GM23338 (cell line): ENCODE measurements around the gene BCO1. TPM values are rescaled to one million over a fixed set of nuclear protein-coding genes. Genes with fewer than 3 reads are reported as not detected.

Experiments used
- ATAC-seq: fragments of 200-7000 bp; cut with Tn5 transposase; 3 replicates; pipeline ENCODE4 v1.9.1; 2020
- DNase-seq: peaks from one replicate; pipeline ENCODE4 v3.0.0-alpha.2; 2015; ENCODE audit warnings: low spot score
- H2AFZ ChIP-seq: fragments of 200-600 bp; sonication (generic); 2 replicates; pipeline ENCODE4 v1.8.0; 2016; ENCODE audit warnings: antibody characterized with exemption, mild to moderate bottlenecking, moderate library complexity
- H3F3A ChIP-seq: fragments of 200-600 bp; sonication (generic); replicated peaks from 2 replicates; pipeline ENCODE4 v1.8.0; 2017; ENCODE audit warnings: antibody characterized with exemption, mixed run types, low read depth
- H3K27ac ChIP-seq: fragments of 200-600 bp; sonication (generic); 2 replicates; pipeline ENCODE4 v1.6.1; 2016; ENCODE audit warnings: low read depth
- H3K27me3 ChIP-seq: fragments of 200-600 bp; sonication (generic); 2 replicates; pipeline ENCODE4 v1.8.0; 2016; ENCODE audit warnings: mild to moderate bottlenecking, mixed run types, moderate library complexity; ENCODE audit not compliant: insufficient read depth
- H3K36me3 ChIP-seq: fragments of 200-600 bp; sonication (generic); 2 replicates; pipeline ENCODE4 v1.8.0; 2016; ENCODE audit warnings: mild to moderate bottlenecking; ENCODE audit not compliant: insufficient read depth
- H3K4me1 ChIP-seq: fragments of 200-600 bp; sonication (generic); 2 replicates; pipeline ENCODE4 v1.8.0; 2016; ENCODE audit warnings: mild to moderate bottlenecking, moderate library complexity; ENCODE audit not compliant: insufficient read depth
- H3K4me2 ChIP-seq: fragments of 200-600 bp; sonication (generic); 2 replicates; pipeline ENCODE4 v1.7.1; 2017; ENCODE audit warnings: mixed run types
- H3K4me3 ChIP-seq: fragments of 200-600 bp; sonication (generic); 2 replicates; pipeline ENCODE4 v1.6.1; 2016; ENCODE audit warnings: mixed run types
- H3K79me2 ChIP-seq: fragments of 200-600 bp; sonication (generic); replicated peaks from 2 replicates; pipeline ENCODE4 v1.8.0; 2017; ENCODE audit warnings: mild to moderate bottlenecking; ENCODE audit not compliant: insufficient read depth
- H3K9me2 ChIP-seq: fragments of 200-600 bp; sonication (generic); 2 replicates; pipeline ENCODE4 v1.8.0; 2017; ENCODE audit not compliant: insufficient read depth
- H4K20me1 ChIP-seq: fragments of 200-600 bp; sonication (generic); replicated peaks from 2 replicates; pipeline ENCODE4 v1.8.0; 2017; ENCODE audit warnings: mild to moderate bottlenecking; ENCODE audit not compliant: insufficient read depth
- H3K27ac Mint-ChIP-seq: 2 replicates; pipeline ENCODE4 v1.8.0; 2020; ENCODE audit warnings: inconsistent platforms, mild to moderate bottlenecking, moderate library complexity, mixed read lengths
- H3K27me3 Mint-ChIP-seq: 3 replicates; pipeline ENCODE4 v1.8.0; 2022; ENCODE audit warnings: low read depth, mild to moderate bottlenecking, moderate library complexity, mixed read lengths, inconsistent platforms; ENCODE audit not compliant: insufficient read depth, poor library complexity
- H3K36me3 Mint-ChIP-seq: 3 replicates; pipeline ENCODE4 v1.8.0; 2021; ENCODE audit warnings: low read depth, mild to moderate bottlenecking, inconsistent platforms, moderate library complexity, mixed read lengths
- H3K4me1 Mint-ChIP-seq: 3 replicates; pipeline ENCODE4 v1.8.0; 2020; ENCODE audit warnings: mild to moderate bottlenecking, inconsistent platforms, mixed read lengths
- H3K4me3 Mint-ChIP-seq: 3 replicates; pipeline ENCODE4 v1.8.0; 2021; ENCODE audit warnings: moderate library complexity, mild to moderate bottlenecking, inconsistent platforms, mixed read lengths
- H3K9me3 Mint-ChIP-seq: 3 replicates; pipeline ENCODE4 v1.8.0; 2020; ENCODE audit warnings: moderate library complexity, mild to moderate bottlenecking, inconsistent platforms, mixed read lengths
- CREB1 ChIP-seq: fragments of 250-450 bp; sonication (Bioruptor Pico); IDR thresholded peaks from 2 replicates; pipeline ENCODE4 v1.5.0; 2020; ENCODE audit warnings: low read depth, mild to moderate bottlenecking, moderate library complexity
- CTCF ChIP-seq, 2 experiments: fragments of 200-600 bp in 1 of 2; sonication (generic) in 1 of 2; conservative IDR thresholded peaks; 2 replicates each; pipeline versions ENCODE4 v1.5.1 to v1.6.1; 2016 to 2017; ENCODE audit warnings: antibody characterized with exemption in 2 of 2, low read depth in 2 of 2, mild to moderate bottlenecking in 2 of 2, moderate library complexity in 1 of 2
- EZH2 ChIP-seq: fragments of 200-600 bp; sonication (generic); IDR thresholded peaks from one replicate; pipeline ENCODE4 v1.8.0; 2017; ENCODE audit warnings: antibody characterized with exemption, mild to moderate bottlenecking, low read depth; ENCODE audit not compliant: unreplicated experiment
- EZH2phosphoT487 ChIP-seq: fragments of 200-600 bp; sonication (generic); IDR thresholded peaks from one replicate; pipeline ENCODE4 v1.8.1; 2018; ENCODE audit warnings: antibody characterized with exemption; ENCODE audit not compliant: unreplicated experiment
- JUNB ChIP-seq: IDR thresholded peaks from one replicate; pipeline ENCODE4 v1.6.1; 2016; ENCODE audit warnings: antibody characterized with exemption; ENCODE audit not compliant: unreplicated experiment
- NANOG ChIP-seq: IDR thresholded peaks from 2 replicates; pipeline ENCODE4 v1.6.1; 2016; ENCODE audit warnings: antibody characterized with exemption, borderline replicate concordance
- POLR2AphosphoS5 ChIP-seq: IDR thresholded peaks from 2 replicates; pipeline ENCODE4 v1.6.1; 2016; ENCODE audit warnings: antibody characterized with exemption, low read depth
- REST ChIP-seq: IDR thresholded peaks from one replicate; pipeline ENCODE4 v1.6.1; 2018; ENCODE audit warnings: antibody characterized with exemption; ENCODE audit not compliant: unreplicated experiment
- STAT1 ChIP-seq: IDR thresholded peaks from one replicate; pipeline ENCODE4 v1.6.1; 2016; ENCODE audit warnings: antibody characterized with exemption; ENCODE audit not compliant: unreplicated experiment
- ZNF114 ChIP-seq: fragments of 250-450 bp; sonication (Bioruptor Pico); IDR thresholded peaks from 2 replicates; pipeline ENCODE4 v1.5.0; 2020; ENCODE audit warnings: mild to moderate bottlenecking, moderate library complexity
- ZNF331 ChIP-seq: fragments of 250-450 bp; sonication (Bioruptor Pico); IDR thresholded peaks from 2 replicates; pipeline ENCODE4 v1.5.0; 2020; ENCODE audit warnings: low read depth, mild to moderate bottlenecking, moderate library complexity
- long read RNA-seq: library from polyadenylated mRNA; unstranded; transcript quantifications from one replicate; pipeline ENCODE4 v2.0.0, GENCODE V29; 2020; ENCODE audit not compliant: unreplicated experiment
- polyA plus RNA-seq: library from polyadenylated mRNA; unstranded; fragments of >200 nt; fragmentation: Nextera tagmentation; extraction: Ambion mirVana; gene quantifications from 2 replicates; pipeline ENCODE4 v1.2.1, GENCODE V29; 2016
- total RNA-seq: library from RNA; depleted of rRNA; stranded (reverse); fragments of >200 nt; shearing (Covaris generic); gene quantifications from 2 replicates; pipeline ENCODE4 v1.2.3, GENCODE V29; 2014; rRNA removed
- TF ChIP-seq, protein P1 (sequence below): fragments of 250-450 bp; sonication (Bioruptor Pico); IDR thresholded peaks from 2 replicates; pipeline ENCODE4 v1.5.0; 2020; ENCODE audit warnings: mild to moderate bottlenecking, moderate library complexity
- TF ChIP-seq, protein P2 (sequence below): IDR thresholded peaks from 2 replicates; pipeline ENCODE4 v1.6.1; 2016; ENCODE audit warnings: antibody characterized with exemption

The BCO1 gene
- 0.28 TPM in 1 of 2 replicates, not detected in the other for total RNA-seq
- polyA plus RNA-seq = not detected in 2 replicates
- long read RNA-seq = 0 reads

DNA sequence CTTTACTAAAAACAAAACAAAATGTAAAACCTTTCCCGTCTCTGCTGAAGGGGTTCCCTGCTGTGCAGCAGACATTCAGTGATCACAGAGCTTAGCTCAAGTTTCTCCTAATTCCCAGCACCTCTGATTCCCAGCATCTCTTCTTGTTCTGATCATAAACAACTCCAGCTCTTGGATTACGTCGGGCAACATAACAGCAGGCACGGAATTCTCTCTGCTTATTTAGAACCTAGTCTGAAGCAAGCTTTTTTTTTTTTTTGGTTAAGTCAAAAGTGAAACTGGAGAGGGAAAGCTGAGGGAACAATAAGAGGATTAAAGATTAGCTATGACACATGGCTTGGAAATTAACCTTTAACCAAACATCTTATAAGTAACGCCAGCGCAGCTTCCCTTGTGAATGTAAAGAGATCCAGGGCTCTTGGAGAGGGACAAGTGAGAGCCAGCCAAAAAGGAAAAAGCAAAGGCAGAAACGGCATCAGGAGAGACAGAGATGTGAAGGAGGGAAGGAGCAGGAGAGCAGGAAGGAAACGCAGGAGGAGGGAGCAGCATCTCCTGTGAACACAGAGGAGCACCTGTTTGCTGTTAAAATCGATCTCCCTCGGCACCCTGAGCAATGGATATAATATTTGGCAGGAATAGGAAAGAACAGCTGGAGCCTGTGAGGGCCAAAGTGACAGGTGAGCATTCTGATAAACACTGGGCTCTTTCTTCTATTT lies at the start of gene BCO1:
Gene BCO1 (plus strand): TSS at position 394 of the 716 bp plus-strand sequence. CDS start 220 bp downstream, at position 614.
- Histone ChIP-seq H3K27me3 (no peaks in the 10 kb centered on the region), H3K79me2 (no peaks in the 10 kb centered on the region), H3K4me3 (peak within 1 kb of the TSS; percentile 33), H3K36me3 (no peaks in the 10 kb centered on the region), H3K27ac (peak within 1 kb of the TSS; percentile 83), H3K9me2 (no peaks in the 10 kb centered on the region), H2AFZ (peak within 1 kb of the TSS; percentile 88), H3F3A (no peaks in the 10 kb centered on the region), H3K4me1 (peaks cover 23% of the 10 kb centered on the region), H4K20me1 (no peaks in the 10 kb centered on the region), H3K4me2 (peak within 1 kb of the TSS; percentile 41)
- Mint-ChIP-seq H3K27me3 (no peaks in the 10 kb centered on the region), H3K4me3 (peak within 1 kb of the TSS; percentile 66), H3K4me1 (peaks cover 26% of the 10 kb centered on the region), H3K36me3 (no peaks in the 10 kb centered on the region), H3K27ac (peak within 1 kb of the TSS; percentile 89), H3K9me3 (no peaks in the 10 kb centered on the region; the same call in 2 of the 3 replicates)
- ATAC-seq = peak; percentile 76
- DNase-seq = peak; percentile 73
- TF ChIP-seq REST = no peak
- no peak for TF ChIP-seq ZNF114 (CRISPR knock-in tag)
- no peak for TF ChIP-seq CTCF (conservative IDR thresholded peaks at IDR 0.05; ENCODE audit: low read depth in 2 of 2)
- no peak for TF ChIP-seq CREB1
- TF ChIP-seq, protein P1, sequence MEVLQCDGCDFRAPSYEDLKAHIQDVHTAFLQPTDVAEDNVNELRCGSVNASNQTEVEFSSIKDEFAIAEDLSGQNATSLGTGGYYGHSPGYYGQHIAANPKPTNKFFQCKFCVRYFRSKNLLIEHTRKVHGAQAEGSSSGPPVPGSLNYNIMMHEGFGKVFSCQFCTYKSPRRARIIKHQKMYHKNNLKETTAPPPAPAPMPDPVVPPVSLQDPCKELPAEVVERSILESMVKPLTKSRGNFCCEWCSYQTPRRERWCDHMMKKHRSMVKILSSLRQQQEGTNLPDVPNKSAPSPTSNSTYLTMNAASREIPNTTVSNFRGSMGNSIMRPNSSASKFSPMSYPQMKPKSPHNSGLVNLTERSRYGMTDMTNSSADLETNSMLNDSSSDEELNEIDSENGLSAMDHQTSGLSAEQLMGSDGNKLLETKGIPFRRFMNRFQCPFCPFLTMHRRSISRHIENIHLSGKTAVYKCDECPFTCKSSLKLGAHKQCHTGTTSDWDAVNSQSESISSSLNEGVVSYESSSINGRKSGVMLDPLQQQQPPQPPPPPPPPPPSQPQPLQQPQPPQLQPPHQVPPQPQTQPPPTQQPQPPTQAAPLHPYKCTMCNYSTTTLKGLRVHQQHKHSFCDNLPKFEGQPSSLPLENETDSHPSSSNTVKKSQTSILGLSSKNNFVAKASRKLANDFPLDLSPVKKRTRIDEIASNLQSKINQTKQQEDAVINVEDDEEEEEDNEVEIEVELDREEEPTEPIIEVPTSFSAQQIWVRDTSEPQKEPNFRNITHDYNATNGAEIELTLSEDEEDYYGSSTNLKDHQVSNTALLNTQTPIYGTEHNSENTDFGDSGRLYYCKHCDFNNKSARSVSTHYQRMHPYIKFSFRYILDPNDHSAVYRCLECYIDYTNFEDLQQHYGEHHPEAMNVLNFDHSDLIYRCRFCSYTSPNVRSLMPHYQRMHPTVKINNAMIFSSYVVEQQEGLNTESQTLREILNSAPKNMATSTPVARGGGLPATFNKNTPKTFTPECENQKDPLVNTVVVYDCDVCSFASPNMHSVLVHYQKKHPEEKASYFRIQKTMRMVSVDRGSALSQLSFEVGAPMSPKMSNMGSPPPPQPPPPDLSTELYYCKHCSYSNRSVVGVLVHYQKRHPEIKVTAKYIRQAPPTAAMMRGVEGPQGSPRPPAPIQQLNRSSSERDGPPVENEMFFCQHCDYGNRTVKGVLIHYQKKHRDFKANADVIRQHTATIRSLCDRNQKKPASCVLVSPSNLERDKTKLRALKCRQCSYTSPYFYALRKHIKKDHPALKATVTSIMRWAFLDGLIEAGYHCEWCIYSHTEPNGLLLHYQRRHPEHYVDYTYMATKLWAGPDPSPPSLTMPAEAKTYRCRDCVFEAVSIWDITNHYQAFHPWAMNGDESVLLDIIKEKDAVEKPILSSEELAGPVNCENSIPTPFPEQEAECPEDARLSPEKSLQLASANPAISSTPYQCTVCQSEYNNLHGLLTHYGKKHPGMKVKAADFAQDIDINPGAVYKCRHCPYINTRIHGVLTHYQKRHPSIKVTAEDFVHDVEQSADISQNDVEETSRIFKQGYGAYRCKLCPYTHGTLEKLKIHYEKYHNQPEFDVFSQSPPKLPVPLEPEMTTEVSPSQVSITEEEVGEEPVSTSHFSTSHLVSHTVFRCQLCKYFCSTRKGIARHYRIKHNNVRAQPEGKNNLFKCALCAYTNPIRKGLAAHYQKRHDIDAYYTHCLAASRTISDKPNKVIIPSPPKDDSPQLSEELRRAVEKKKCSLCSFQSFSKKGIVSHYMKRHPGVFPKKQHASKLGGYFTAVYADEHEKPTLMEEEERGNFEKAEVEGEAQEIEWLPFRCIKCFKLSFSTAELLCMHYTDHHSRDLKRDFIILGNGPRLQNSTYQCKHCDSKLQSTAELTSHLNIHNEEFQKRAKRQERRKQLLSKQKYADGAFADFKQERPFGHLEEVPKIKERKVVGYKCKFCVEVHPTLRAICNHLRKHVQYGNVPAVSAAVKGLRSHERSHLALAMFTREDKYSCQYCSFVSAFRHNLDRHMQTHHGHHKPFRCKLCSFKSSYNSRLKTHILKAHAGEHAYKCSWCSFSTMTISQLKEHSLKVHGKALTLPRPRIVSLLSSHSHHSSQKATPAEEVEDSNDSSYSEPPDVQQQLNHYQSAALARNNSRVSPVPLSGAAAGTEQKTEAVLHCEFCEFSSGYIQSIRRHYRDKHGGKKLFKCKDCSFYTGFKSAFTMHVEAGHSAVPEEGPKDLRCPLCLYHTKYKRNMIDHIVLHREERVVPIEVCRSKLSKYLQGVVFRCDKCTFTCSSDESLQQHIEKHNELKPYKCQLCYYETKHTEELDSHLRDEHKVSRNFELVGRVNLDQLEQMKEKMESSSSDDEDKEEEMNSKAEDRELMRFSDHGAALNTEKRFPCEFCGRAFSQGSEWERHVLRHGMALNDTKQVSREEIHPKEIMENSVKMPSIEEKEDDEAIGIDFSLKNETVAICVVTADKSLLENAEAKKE = no peak
- no peak for TF ChIP-seq STAT1
- no peak for TF ChIP-seq ZNF331 (CRISPR knock-in tag)
- no peak for TF ChIP-seq EZH2phosphoT487
- TF ChIP-seq, protein P2, sequence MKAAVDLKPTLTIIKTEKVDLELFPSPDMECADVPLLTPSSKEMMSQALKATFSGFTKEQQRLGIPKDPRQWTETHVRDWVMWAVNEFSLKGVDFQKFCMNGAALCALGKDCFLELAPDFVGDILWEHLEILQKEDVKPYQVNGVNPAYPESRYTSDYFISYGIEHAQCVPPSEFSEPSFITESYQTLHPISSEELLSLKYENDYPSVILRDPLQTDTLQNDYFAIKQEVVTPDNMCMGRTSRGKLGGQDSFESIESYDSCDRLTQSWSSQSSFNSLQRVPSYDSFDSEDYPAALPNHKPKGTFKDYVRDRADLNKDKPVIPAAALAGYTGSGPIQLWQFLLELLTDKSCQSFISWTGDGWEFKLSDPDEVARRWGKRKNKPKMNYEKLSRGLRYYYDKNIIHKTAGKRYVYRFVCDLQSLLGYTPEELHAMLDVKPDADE = no peak
- TF ChIP-seq JUNB = no peak
- no peak for TF ChIP-seq NANOG
- no peak for TF ChIP-seq EZH2
- no peak for TF ChIP-seq POLR2AphosphoS5
